ENCODE results near the gene FIS1. TPM values are rescaled to one million over a fixed set of nuclear protein-coding genes. Genes with fewer than 3 reads are reported as not detected.
"Not testable (repeated sequence)": the region's sequence is repeated elsewhere in the genome, so short reads cannot be mapped to it uniquely, and the experiment has no call there.

The FIS1 gene
- total RNA-seq (100 to 1,000 TPM; 228 to 273 TPM), polyA plus RNA-seq (ENCODE audit: insufficient read depth, low read depth, low replicate concordance) (233 TPM)
- long read RNA-seq, donor 1, transcript FIS1-201 (5 exons, 734 nt) = major isoform, 110 of 113 reads
- long read RNA-seq, donor 1, partial matches to known transcripts = 0 of 113 reads
- long read RNA-seq, donor 1, other reads (novel, unspliced or antisense) = 0 of 113 reads
- long read RNA-seq, donor 2, transcript FIS1-201 (5 exons, 734 nt) = major isoform, 74 of 86 reads
- long read RNA-seq, donor 2, partial matches to known transcripts = 7 of 86 reads
- long read RNA-seq, donor 2, other reads (novel, unspliced or antisense) = 0 of 86 reads

GRCh38 chr7:101244375-101245146 is at the start of gene FIS1:
FIS1 (minus strand) TSS chr7:101245081; CDS start chr7:101245004, 77 bp downstream.
- 0 to 1% methylated on average over 15 to 45 of the region's 45 CpGs for WGBS, 2 donors
- peak in 2 of 3 experiments; percentile 89 to 91 for TF ChIP-seq CTCF (IDR thresholded peaks at IDR 0.05)
- peak; percentile 45 for TF ChIP-seq POLR2A (IDR thresholded peaks at IDR 0.05)
- Histone ChIP-seq H3K36me3 (ENCODE audit: low read depth, missing control alignments) (no peaks in the 10 kb centered on the region), H3K27ac (peak within 1 kb of the TSS; percentile 96 to 98), H3K4me3 (peak within 1 kb of the TSS; percentile 67 to 85), H3K4me1 (peaks cover 19% of the 10 kb centered on the region), H3K27me3 (no peaks in the 10 kb centered on the region), H3K9me3 (no peaks in the 10 kb centered on the region)
- peak; percentile 96 for DNase-seq
- intact Hi-C loops (cut with DNase I; ENCODE audit: low total_unique reads) = no loop called here

DNA sequence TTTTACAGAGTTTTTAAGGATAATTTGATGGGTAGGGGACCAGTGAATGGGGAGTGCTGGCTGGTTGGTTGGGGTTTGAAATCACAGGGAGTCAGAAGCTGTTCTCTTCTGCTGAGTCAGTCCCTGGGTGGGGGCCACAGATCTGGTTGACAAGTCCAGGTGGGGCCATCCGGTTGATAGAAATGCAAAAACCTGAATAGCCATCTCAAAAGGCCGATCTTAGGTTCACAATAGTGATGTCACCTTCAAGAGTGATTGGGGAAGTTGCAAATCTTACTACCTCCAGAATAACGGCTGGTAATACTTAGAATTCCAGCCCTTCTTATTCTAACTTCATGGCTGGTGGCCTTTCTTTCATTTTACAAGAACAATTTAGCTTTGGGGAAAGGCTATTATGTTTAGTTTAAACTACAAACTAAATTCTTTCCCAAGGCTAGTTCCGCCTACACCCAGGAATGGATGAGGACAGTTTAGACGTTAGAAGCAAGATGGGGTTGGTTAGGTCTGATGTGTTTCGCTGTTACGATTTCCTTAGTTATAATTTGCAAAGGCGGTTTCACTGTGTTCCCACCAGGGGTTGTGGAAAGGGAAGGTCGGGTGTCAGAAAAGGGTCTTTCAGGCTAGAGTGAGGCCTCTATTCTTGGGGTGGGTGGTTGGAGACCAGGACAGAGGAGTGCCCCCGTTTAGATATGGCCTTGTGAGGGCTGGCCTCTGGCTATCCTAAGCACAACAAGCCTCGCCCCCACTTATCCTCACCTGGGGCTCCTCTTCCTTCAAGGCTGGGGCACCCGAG is 49.4 kb upstream of the FIS1 start:
- intact Hi-C loops (cut with DNase I; ENCODE audit: low total_unique reads) = no loop called here
- H3K36me3 ChIP-seq (ENCODE audit: low read depth, missing control alignments) = no peaks in the 10 kb centered on the region
- H3K27ac ChIP-seq = no peak overlapping the region
- no peak for DNase-seq
- WGBS, 2 donors = 59 to 68% methylated on average over 12 of the region's 12 CpGs
- H3K27me3 ChIP-seq = no peaks in the 10 kb centered on the region
- H3K4me1 ChIP-seq = no peaks in the 10 kb centered on the region
- no peaks in the 10 kb centered on the region for H3K9me3 ChIP-seq
- TF ChIP-seq CTCF (IDR thresholded peaks at IDR 0.05) (no peak), POLR2A (IDR thresholded peaks at IDR 0.05) (no peak)
- H3K4me3 ChIP-seq = no peak overlapping the region

DNA sequence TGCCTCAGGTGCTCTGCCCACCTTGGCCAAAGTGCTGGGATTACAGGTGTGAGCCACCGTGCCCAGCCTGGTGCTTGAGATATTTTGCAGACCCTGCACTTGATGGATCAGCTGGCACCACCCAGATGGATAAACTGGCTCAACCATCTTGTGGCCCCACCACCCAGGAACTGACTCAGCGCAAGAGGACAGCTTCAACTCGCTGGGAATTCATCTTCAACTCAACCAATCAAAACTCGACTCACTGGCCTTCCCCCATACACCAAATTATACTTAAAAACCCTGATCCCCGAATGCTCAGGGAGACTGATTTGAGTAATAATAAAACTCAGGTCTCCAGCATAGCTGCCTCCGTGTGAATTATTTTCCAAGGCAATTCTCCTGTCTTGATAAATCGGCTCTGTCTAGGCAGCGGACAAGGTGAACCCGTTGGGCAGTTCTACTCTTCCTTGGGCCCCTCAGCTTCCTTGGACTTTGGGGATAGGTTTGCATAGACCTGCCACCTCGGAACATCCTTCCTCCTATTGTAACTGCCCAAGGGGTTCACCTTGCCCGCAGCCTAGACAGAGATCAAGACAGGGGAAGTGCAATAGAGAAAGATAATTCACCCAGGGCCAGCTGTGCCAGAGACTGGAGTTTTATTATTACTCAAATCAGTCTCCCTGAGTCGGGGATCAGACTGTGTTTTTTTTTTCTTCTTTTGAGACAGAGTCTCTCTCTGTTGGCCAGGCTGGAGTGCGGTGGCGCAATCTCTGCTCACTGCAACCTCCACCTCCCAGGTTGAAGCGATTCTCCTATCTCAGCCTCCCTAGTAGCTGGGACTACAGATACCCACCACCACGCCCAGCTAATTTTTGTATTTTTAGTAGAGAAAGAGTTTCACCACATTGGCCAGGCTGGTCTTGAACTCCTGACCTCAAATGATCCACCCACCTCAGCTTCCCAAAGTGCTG is 48.5 kb upstream of the FIS1 start:
- 58 to 59% methylated on average over 16 of the region's 16 CpGs for WGBS, 2 donors
- H3K27me3 ChIP-seq; intact Hi-C loops (cut with DNase I; ENCODE audit: low total_unique reads): not testable (repeated sequence)

DNA sequence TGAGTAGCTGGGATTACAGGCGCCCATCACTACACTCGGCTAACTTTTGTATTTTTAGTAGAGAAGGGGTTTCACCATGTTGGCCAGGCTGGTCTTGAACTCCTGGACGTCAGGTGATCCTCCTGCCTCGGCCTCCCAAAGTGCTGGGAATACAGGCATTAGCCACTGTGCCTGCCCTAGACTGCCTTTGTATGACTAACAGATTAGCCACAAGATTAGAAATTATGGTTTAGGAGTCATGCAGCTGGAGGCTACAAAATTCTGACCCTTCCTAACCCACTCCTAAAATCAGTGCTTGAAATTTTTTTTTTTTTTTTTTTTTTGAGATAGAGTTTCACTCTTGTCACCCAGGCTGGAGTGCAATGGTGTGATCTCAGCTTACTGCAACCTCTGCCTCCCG is 47.7 kb upstream of the FIS1 start:
- H3K36me3 ChIP-seq (ENCODE audit: low read depth, missing control alignments); H3K27me3 ChIP-seq; DNase-seq; H3K9me3 ChIP-seq; H3K27ac ChIP-seq; H3K4me3 ChIP-seq; H3K4me1 ChIP-seq; intact Hi-C loops (cut with DNase I; ENCODE audit: low total_unique reads): not testable (repeated sequence)
- WGBS, 2 donors = 80 to 84% methylated on average over 5 of the region's 5 CpGs

More for the DNA sequence above, 48.5 kb upstream of the FIS1 start:
- not testable (repeated sequence) for H3K27ac ChIP-seq; DNase-seq; H3K36me3 ChIP-seq (ENCODE audit: low read depth, missing control alignments); H3K9me3 ChIP-seq; H3K4me1 ChIP-seq; H3K4me3 ChIP-seq
